ENCODE data around the gene RASSF3. TPM values are rescaled to one million over a fixed set of nuclear protein-coding genes. Genes with fewer than 3 reads are reported as not detected.
A peak's percentile ranks its signal among the peaks of the same experiment; 100 is the strongest.

RASSF3 gene
- total RNA-seq, 3 donors from 2014 or later, result 23.4 to 28.4 (median 24.6) TPM

DNA sequence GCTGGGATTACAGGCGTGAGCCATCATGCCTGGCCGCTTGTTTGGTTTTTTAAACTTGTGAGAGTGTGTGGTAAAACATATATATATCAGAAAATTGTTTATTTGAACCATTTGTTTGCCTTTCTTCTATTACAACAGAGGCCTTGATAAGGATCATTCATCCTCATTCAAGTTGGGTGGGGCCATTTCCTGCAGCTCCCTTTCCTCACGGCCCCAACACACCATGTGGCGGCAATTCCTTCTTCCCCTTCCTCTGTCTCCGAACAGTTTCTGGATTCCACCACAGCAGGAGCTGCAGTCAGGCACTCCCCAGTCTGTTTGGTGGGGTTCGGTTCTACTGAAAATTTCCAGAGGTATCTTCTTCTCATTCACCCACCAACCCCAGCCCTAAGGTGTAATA is 42.0 kb upstream of the RASSF3 start:
- no peaks in the 10 kb centered on the region for H3K27me3 ChIP-seq
- H3K4me1 ChIP-seq, result no peaks in the 10 kb centered on the region
- no peak overlapping the region for H3K4me3 ChIP-seq
- no peaks in the 10 kb centered on the region for H3K36me3 ChIP-seq
- H3K27ac ChIP-seq, result no peak overlapping the region
- DNase-seq (ENCODE audit: low spot score in 2 of 2), result no peak
- intact Hi-C loops (cut with DNase I; ENCODE audit: low total_unique reads), result no loop called here
- no peak for TF ChIP-seq CTCF (IDR thresholded peaks at IDR 0.05)
- no peak for TF ChIP-seq POLR2A (IDR thresholded peaks at IDR 0.05)
- TF ChIP-seq POLR2AphosphoS5 (IDR thresholded peaks at IDR 0.05), result no peak
- H3K9me3 ChIP-seq, result no peaks in the 10 kb centered on the region

- intact Hi-C loops (cut with DNase I; ENCODE audit: low total_unique reads), result no loop called here
- no peak for DNase-seq (ENCODE audit: low spot score in 2 of 2)
Measured at GRCh38 chr12:64569923-64570691, 40.2 kb upstream of the RASSF3 start.

GRCh38 chr12:64571411-64571810 is 38.9 kb upstream of the RASSF3 start:
- Histone ChIP-seq H3K27me3 (no peaks in the 10 kb centered on the region), H3K27ac (no peak overlapping the region), H3K36me3 (no peaks in the 10 kb centered on the region), H3K9me3 (peaks cover 0 to 11% of the 10 kb centered on the region in 2 donors), H3K4me3 (no peak overlapping the region), H3K4me1 (no peaks in the 10 kb centered on the region)
- DNase-seq (ENCODE audit: low spot score in 2 of 2), result no peak
- no peak for TF ChIP-seq POLR2AphosphoS5 (IDR thresholded peaks at IDR 0.05)
- no peak for TF ChIP-seq POLR2A (IDR thresholded peaks at IDR 0.05)
- no peak for TF ChIP-seq CTCF (IDR thresholded peaks at IDR 0.05)
- intact Hi-C loops (cut with DNase I; ENCODE audit: low total_unique reads), result no loop called here

More at GRCh38 chr12:64569923-64570691, 40.2 kb upstream of the RASSF3 start:
- Histone ChIP-seq H3K27me3 (no peaks in the 10 kb centered on the region), H3K4me3 (no peak overlapping the region), H3K9me3 (peaks cover 0 to 8% of the 10 kb centered on the region in 2 donors), H3K36me3 (no peaks in the 10 kb centered on the region), H3K27ac (peak overlapping the region; percentile 15 to 30), H3K4me1 (no peaks in the 10 kb centered on the region)
- TF ChIP-seq CTCF (IDR thresholded peaks at IDR 0.05) (no peak), POLR2A (IDR thresholded peaks at IDR 0.05) (no peak), POLR2AphosphoS5 (IDR thresholded peaks at IDR 0.05) (no peak)

- Histone ChIP-seq H3K4me1 (no peaks in the 10 kb centered on the region), H3K36me3 (no peaks in the 10 kb centered on the region), H3K27me3 (no peaks in the 10 kb centered on the region), H3K4me3 (no peak overlapping the region), H3K27ac (no peak overlapping the region), H3K9me3 (peaks cover 0 to 11% of the 10 kb centered on the region in 2 donors)
- no peak for TF ChIP-seq CTCF (IDR thresholded peaks at IDR 0.05)
- TF ChIP-seq POLR2A (IDR thresholded peaks at IDR 0.05), result no peak
- no peak for TF ChIP-seq POLR2AphosphoS5 (IDR thresholded peaks at IDR 0.05)
- no peak for DNase-seq (ENCODE audit: low spot score in 2 of 2)
- intact Hi-C loops (cut with DNase I; ENCODE audit: low total_unique reads), result no loop called here
Measured at GRCh38 chr12:64572241-64572640, 38.1 kb upstream of the RASSF3 start.

DNA sequence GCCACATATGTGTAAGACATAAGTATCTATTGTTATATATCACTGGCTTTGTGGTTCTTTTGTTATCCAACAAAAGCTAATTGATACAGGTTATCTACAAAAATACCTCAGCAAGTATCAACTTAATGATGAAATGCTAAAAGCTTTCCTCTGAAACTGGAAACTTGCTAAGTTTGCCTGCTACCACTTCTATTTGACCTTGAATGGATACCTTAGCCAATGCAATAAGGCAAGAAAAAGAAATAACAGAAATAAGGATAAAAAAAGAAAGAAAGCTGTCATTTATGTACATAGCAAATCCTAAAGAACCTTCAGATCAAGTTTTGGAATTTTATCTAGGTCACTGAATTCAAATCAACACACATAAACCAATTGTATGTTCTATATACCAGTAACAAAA is 35.5 kb upstream of the RASSF3 start:
- H3K4me3 ChIP-seq, result no peak overlapping the region
- H3K27me3 ChIP-seq, result no peaks in the 10 kb centered on the region
- H3K27ac ChIP-seq, result no peak overlapping the region
- DNase-seq (ENCODE audit: low spot score in 2 of 2), result no peak
- no peaks in the 10 kb centered on the region for H3K36me3 ChIP-seq
- TF ChIP-seq POLR2AphosphoS5 (IDR thresholded peaks at IDR 0.05), result no peak
- TF ChIP-seq CTCF (IDR thresholded peaks at IDR 0.05), result no peak
- TF ChIP-seq POLR2A (IDR thresholded peaks at IDR 0.05), result no peak
- intact Hi-C loops (cut with DNase I; ENCODE audit: low total_unique reads), result no loop called here
- peaks cover 0 to 11% of the 10 kb centered on the region in 2 donors for H3K9me3 ChIP-seq
- no peaks in the 10 kb centered on the region for H3K4me1 ChIP-seq

Measured in breast epithelium (tissue), 4 donors.